ENCODE measurements around the gene SCN4B. TPM values are rescaled to one million over a fixed set of nuclear protein-coding genes. Genes with fewer than 3 reads are reported as not detected.

Gene SCN4B
- total RNA-seq, 1 donor from 2014 or later: 12.9 TPM

DNA sequence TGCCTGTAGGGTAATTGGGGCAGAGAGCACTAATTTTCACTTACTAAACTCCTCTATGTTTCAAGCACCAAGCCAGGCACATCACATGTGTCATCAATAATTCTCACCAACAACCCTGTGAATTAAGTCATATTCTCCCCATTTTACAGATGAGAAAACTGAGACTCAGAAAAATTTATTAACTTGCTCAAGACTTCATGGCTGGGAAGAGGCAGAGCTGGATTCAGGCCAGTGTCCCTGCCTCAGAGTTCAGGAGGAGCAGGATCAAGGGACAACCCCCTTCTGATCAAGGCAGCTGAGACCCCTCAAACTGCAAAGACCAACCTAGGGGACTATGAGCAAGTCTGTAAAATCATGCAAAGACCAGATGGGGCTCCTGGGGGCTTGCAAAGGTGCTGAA lies 68.0 kb downstream of the SCN4B start:
- Histone ChIP-seq H3K36me3 (no peaks in the 10 kb centered on the region), H3K9me3 (replicated peaks) (peaks cover 21% of the 10 kb centered on the region), H3K27me3 (ENCODE audit: low read depth) (no peaks in the 10 kb centered on the region), H3K27ac (replicated peaks) (peak overlapping the region; percentile 79), H3K4me3 (no peak overlapping the region), H3K4me1 (peaks cover 28% of the 10 kb centered on the region)
- DNase-seq: no peak
- TF ChIP-seq, protein P1, sequence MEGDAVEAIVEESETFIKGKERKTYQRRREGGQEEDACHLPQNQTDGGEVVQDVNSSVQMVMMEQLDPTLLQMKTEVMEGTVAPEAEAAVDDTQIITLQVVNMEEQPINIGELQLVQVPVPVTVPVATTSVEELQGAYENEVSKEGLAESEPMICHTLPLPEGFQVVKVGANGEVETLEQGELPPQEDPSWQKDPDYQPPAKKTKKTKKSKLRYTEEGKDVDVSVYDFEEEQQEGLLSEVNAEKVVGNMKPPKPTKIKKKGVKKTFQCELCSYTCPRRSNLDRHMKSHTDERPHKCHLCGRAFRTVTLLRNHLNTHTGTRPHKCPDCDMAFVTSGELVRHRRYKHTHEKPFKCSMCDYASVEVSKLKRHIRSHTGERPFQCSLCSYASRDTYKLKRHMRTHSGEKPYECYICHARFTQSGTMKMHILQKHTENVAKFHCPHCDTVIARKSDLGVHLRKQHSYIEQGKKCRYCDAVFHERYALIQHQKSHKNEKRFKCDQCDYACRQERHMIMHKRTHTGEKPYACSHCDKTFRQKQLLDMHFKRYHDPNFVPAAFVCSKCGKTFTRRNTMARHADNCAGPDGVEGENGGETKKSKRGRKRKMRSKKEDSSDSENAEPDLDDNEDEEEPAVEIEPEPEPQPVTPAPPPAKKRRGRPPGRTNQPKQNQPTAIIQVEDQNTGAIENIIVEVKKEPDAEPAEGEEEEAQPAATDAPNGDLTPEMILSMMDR (IDR thresholded peaks at IDR 0.05; ENCODE audit: borderline replicate concordance): no peak
- intact Hi-C loops (cut with micrococcal nuclease): no loop called here

DNA sequence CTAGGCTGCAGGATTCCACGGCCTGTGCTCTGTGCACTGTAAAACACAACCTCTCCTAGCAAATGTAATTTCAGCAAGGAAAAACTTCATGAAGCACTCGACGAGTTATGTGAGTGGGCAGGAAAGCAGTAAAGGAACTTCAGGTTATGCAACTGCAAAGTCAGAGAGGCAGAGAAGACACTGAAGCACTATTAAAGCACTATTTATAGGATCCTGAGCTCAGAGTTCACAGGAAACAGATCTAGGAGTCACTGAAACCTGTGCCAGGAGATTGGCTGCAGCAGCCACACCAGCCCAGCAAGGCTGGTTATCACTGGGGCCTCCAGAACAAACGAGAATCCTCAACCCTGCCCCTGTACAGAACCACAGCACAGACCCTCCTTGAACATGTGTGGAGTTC lies 68.4 kb downstream of the SCN4B start:
- Histone ChIP-seq H3K4me3 (no peak overlapping the region), H3K27me3 (ENCODE audit: low read depth) (no peaks in the 10 kb centered on the region), H3K36me3 (no peaks in the 10 kb centered on the region), H3K4me1 (peaks cover 28% of the 10 kb centered on the region), H3K27ac (replicated peaks) (peak overlapping the region; percentile 79), H3K9me3 (replicated peaks) (peaks cover 21% of the 10 kb centered on the region)
- intact Hi-C loops (cut with micrococcal nuclease): no loop called here
- no peak for DNase-seq
- TF ChIP-seq, protein P1 (IDR thresholded peaks at IDR 0.05; ENCODE audit: borderline replicate concordance): no peak

Other genes with a start within 250 kb of the SCN4B start
- not detected for gene TMPRSS13, start 223.4 kb downstream of the SCN4B start, total RNA-seq
- 5.0 TPM for gene IL10RA, start 166.4 kb downstream of the SCN4B start, total RNA-seq
- gene TMPRSS4, start 75.7 kb downstream of the SCN4B start, total RNA-seq: 0.30 TPM
- gene SMIM35, start 65.9 kb downstream of the SCN4B start, total RNA-seq: not detected
- gene SCN2B, start 23.8 kb upstream of the SCN4B start, total RNA-seq: 24.9 TPM
- gene JAML, start 72.2 kb upstream of the SCN4B start, total RNA-seq: 2.9 TPM
- gene MPZL3, start 99.5 kb upstream of the SCN4B start, total RNA-seq: 2.7 TPM
- gene MPZL2, start 111.5 kb upstream of the SCN4B start, total RNA-seq: 13.4 TPM
- gene CD3E, start 151.9 kb upstream of the SCN4B start, total RNA-seq: 0.60 TPM
- not detected for gene CD3D, start 189.9 kb upstream of the SCN4B start, total RNA-seq
- gene CD3G, start 191.5 kb upstream of the SCN4B start, total RNA-seq: 0.16 TPM
- 32.6 TPM for gene UBE4A, start 206.8 kb upstream of the SCN4B start, total RNA-seq
- 854 TPM for gene ATP5MG, start 248.8 kb upstream of the SCN4B start, total RNA-seq